Measurements from ENCODE around the gene CCL21.

- TF ChIP-seq POLR2A (IDR thresholded peaks at IDR 0.05): no peak
- no peak for TF ChIP-seq CTCF (IDR thresholded peaks at IDR 0.05)
Observed at GRCh38 chr9:34732886-34733285, 22.9 kb upstream of the CCL21 start.
